Measurements from ENCODE around the gene PCDHB9. TPM values are rescaled to one million over a fixed set of nuclear protein-coding genes. Genes with fewer than 3 reads are reported as not detected.
"Not testable (repeated sequence)": the region's sequence is repeated elsewhere in the genome, so short reads cannot be mapped to it uniquely, and the experiment has no call there.

The PCDHB9 gene
- total and polyA plus RNA-seq, 2 of the 8 experiments (the other 6 are each of a cell fraction or from before 2014, with no cell fraction given), result 0.68 to 1.6 TPM

DNA sequence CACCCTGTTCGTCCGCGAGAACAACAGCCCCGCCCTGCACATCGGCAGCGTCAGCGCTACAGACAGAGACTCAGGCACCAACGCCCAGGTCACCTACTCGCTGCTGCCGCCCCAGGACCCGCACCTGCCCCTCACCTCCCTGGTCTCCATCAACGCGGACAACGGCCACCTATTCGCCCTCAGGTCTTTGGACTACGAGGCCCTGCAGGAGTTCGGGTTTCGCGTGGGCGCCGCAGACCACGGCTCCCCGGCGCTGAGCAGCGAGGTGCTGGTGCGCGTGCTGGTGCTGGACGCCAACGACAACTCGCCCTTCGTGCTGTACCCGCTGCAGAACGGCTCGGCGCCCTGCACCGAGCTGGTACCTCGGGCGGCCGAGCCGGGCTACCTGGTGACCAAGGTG, 49.0 kb downstream of the PCDHB9 start:
- H2BK5ac ChIP-seq (ENCODE audit: low read depth, low read length); H3K4me2 ChIP-seq (ENCODE audit: insufficient read depth in 1 of 2, low read depth in 2 of 2, low read length in 2 of 2); H2BK15ac ChIP-seq (ENCODE audit: low read length); H3K14ac ChIP-seq (ENCODE audit: insufficient read length); H3K23me2 ChIP-seq (ENCODE audit: low read depth, low read length); H4K20me1 ChIP-seq (replicated peaks in 1 of 2; ENCODE audit: control insufficient read depth in 1 of 2, insufficient read depth in 2 of 2, low read length in 2 of 2); H3K9ac ChIP-seq (replicated peaks in 1 of 4; ENCODE audit: extremely low read depth in 1 of 4, low read depth in 3 of 4, low read length in 3 of 4); H2BK12ac ChIP-seq (ENCODE audit: low read depth, low read length); H3K79me2 ChIP-seq (ENCODE audit: control insufficient read depth in 1 of 2, insufficient read depth in 2 of 2, low read length in 2 of 2); H4K5ac ChIP-seq (ENCODE audit: insufficient read length, low read depth, low read length); H4K8ac ChIP-seq (ENCODE audit: extremely low read depth, insufficient read depth, low read length); H2AFZ ChIP-seq (ENCODE audit: low read length); H4K91ac ChIP-seq (replicated peaks; ENCODE audit: insufficient read length, low read length); H3K56ac ChIP-seq (replicated peaks; ENCODE audit: insufficient read length, low read depth, low read length); FAIRE-seq; H2BK120ac ChIP-seq (replicated peaks; ENCODE audit: low read depth, low read length); H3K36me3 ChIP-seq (ENCODE audit: control insufficient read depth in 2 of 4, insufficient read depth in 4 of 4, low read length in 3 of 4); H3K27me3 ChIP-seq (replicated peaks in 1 of 4; ENCODE audit: control insufficient read depth in 3 of 4, extremely low read depth in 1 of 4, insufficient read depth in 3 of 4, low read length in 3 of 4); H3K23ac ChIP-seq (ENCODE audit: insufficient read length); H3K4ac ChIP-seq (replicated peaks; ENCODE audit: insufficient read length, low read depth, low read length); H3K4me3 ChIP-seq (ENCODE audit: extremely low read depth in 1 of 4, insufficient read depth in 2 of 4, low read depth in 3 of 4, low read length in 4 of 4); H3K27ac ChIP-seq (ENCODE audit: low read depth, low read length); H2BK20ac ChIP-seq (ENCODE audit: low read length); H3K79me1 ChIP-seq (ENCODE audit: low read depth, low read length); H3K18ac ChIP-seq (ENCODE audit: extremely low read depth, low read length); POLR2A ChIA-PET (ENCODE audit: partially characterized antibody); H2AK5ac ChIP-seq (ENCODE audit: low read depth, low read length); DNase-seq (ENCODE audit: low read depth in 1 of 2, low spot score in 2 of 2); H3K4me1 ChIP-seq (replicated peaks in 1 of 4; ENCODE audit: control insufficient read depth in 3 of 4, insufficient read depth in 4 of 4, low read length in 3 of 4): not testable (repeated sequence)
- H3K9me3 ChIP-seq (ENCODE audit: insufficient read depth in 2 of 2, low read depth in 1 of 2, low read length in 1 of 2), result peaks cover 16 to 25% of the 10 kb centered on the region in 2 experiments
- WGBS, 2 experiments (ENCODE audit: extremely low coverage in 1 of 2, insufficient coverage in 1 of 2, insufficient read length in 1 of 2, insufficient replicate concordance in 2 of 2, low coverage in 1 of 2, low lambda C conversion rate in 2 of 2, missing lambda C conversion rate in 1 of 2), result 89% methylated on average over 34 of the region's 40 CpGs; no CpG with 5 or more reads in 1 of the 2 experiments
- CTCF ChIA-PET (ENCODE audit: partially characterized antibody), result interaction anchor here (0.6 kb wide), 1 partner anchor 85 kb away, joined by 3 read pairs; the partner anchor contains the start of gene TAF7
